Measurements from ENCODE around the gene RBMS2.

The RBMS2 gene

GRCh38 chr12:56636675-56637540 is 115.3 kb downstream of the RBMS2 start (continued):
- TF ChIP-seq ZNF530 (tag by site-specific recombination; IDR thresholded peaks at IDR 0.05; ENCODE audit: low read depth) (no peak), ZNF785 (tag by site-specific recombination; IDR thresholded peaks at IDR 0.05) (no peak), GLI2 (tag by site-specific recombination; IDR thresholded peaks at IDR 0.05; ENCODE audit: borderline replicate concordance, low read depth) (no peak), ZNF658 (tag by site-specific recombination; IDR thresholded peaks at IDR 0.05) (no peak), ZNF580 (tag by site-specific recombination; IDR thresholded peaks at IDR 0.05) (no peak), ZNF776 (tag by site-specific recombination; IDR thresholded peaks at IDR 0.05; ENCODE audit: borderline replicate concordance) (no peak), ZNF48 (tag by site-specific recombination; IDR thresholded peaks at IDR 0.05) (no peak), ZFP3 (tag by site-specific recombination; IDR thresholded peaks at IDR 0.05; ENCODE audit: low read depth) (no peak), ZNF248 (tag by site-specific recombination; IDR thresholded peaks at IDR 0.05) (no peak), ZFHX2 (tag by site-specific recombination; conservative IDR thresholded peaks at IDR 0.05) (no peak), ZNF341 (tag by site-specific recombination; IDR thresholded peaks at IDR 0.05; ENCODE audit: low read depth) (no peak), ZNF560 (tag by site-specific recombination; IDR thresholded peaks at IDR 0.05; ENCODE audit: borderline replicate concordance) (no peak), ZNF394 (tag by site-specific recombination; IDR thresholded peaks at IDR 0.05; ENCODE audit: borderline replicate concordance) (peak; percentile 88), PRDM1 (tag by site-specific recombination; IDR thresholded peaks at IDR 0.05) (no peak), ZNF391 (tag by site-specific recombination; IDR thresholded peaks at IDR 0.05; ENCODE audit: borderline replicate concordance, low read depth) (peak; percentile 16; the same call in 1 of the 2 replicates), ZNF16 (tag by site-specific recombination; IDR thresholded peaks at IDR 0.05; ENCODE audit: low read depth) (no peak), ZNF791 (tag by site-specific recombination; IDR thresholded peaks at IDR 0.05) (no peak), OVOL3 (tag by site-specific recombination; IDR thresholded peaks at IDR 0.05) (no peak), ZNF548 (tag by site-specific recombination; IDR thresholded peaks at IDR 0.05) (no peak), CTCF (tag by site-specific recombination; IDR thresholded peaks at IDR 0.05) (peak; percentile 90), ZNF175 (tag by site-specific recombination; IDR thresholded peaks at IDR 0.05) (no peak), YY1 (tag by site-specific recombination; IDR thresholded peaks at IDR 0.05) (0 out of 2 replicates have a peak, but pooled peaks have one; percentile 44), PRDM6 (tag by site-specific recombination; IDR thresholded peaks at IDR 0.05) (0 out of 2 replicates have a peak, but pooled peaks have one; percentile 25), ZNF239 (tag by site-specific recombination; IDR thresholded peaks at IDR 0.05) (no peak), ZFP37 (tag by site-specific recombination; IDR thresholded peaks at IDR 0.05) (peak; percentile 47; the same call in 1 of the 2 replicates), ZNF37A (tag by site-specific recombination; IDR thresholded peaks at IDR 0.05) (peak; percentile 82), KLF16 (tag by site-specific recombination; IDR thresholded peaks at IDR 0.05) (no peak), ZNF544 (tag by site-specific recombination; IDR thresholded peaks at IDR 0.05) (no peak), ZNF274 (IDR thresholded peaks at IDR 0.05; ENCODE audit: low read length) (no peak), ZNF274 (tag by site-specific recombination; IDR thresholded peaks at IDR 0.05; ENCODE audit: borderline replicate concordance) (no peak), MZF1 (tag by site-specific recombination; IDR thresholded peaks at IDR 0.05; ENCODE audit: borderline replicate concordance) (peak; percentile 23; the same call in 1 of the 2 replicates), ZNF558 (tag by site-specific recombination; IDR thresholded peaks at IDR 0.05) (peak; percentile 70; the same call in 1 of the 2 replicates), TRIM28 (IDR thresholded peaks at IDR 0.05; ENCODE audit: borderline replicate concordance, low read length) (no peak), KLF17 (tag by site-specific recombination; IDR thresholded peaks at IDR 0.05) (no peak)

Data from HEK293 (cell line).